GM18861 (cell line): ENCODE results near the gene KDM4C.
"Not testable (repeated sequence)": the region's sequence is repeated elsewhere in the genome, so short reads cannot be mapped to it uniquely, and the experiment has no call there.

ENCODE experiments used
- ATAC-seq: cut with Tn5 transposase; IDR thresholded peaks from one replicate; pipeline ENCODE4 v1.9.1; 2021; ENCODE audit not compliant: unreplicated experiment

Gene KDM4C

GRCh38 chr9:7154003-7154619 is 396.3 kb downstream of the KDM4C start:
- ATAC-seq = no peak

- ATAC-seq = no peak
Observed at GRCh38 chr9:7154650-7155049, 396.9 kb downstream of the KDM4C start.

GRCh38 chr9:7161469-7161868 is 403.7 kb downstream of the KDM4C start:
- ATAC-seq = no peak

- ATAC-seq = no peak
Observed at GRCh38 chr9:7163932-7164331, 406.2 kb downstream of the KDM4C start.

GRCh38 chr9:7164440-7165330 is 406.9 kb downstream of the KDM4C start:
- ATAC-seq = no peak

- no peak for ATAC-seq
Observed at GRCh38 chr9:7165331-7165975, 407.7 kb downstream of the KDM4C start.

- no peak for ATAC-seq
Observed at GRCh38 chr9:7166074-7166473, 408.3 kb downstream of the KDM4C start.

- ATAC-seq = no peak
Observed at GRCh38 chr9:7169717-7170389, 412.1 kb downstream of the KDM4C start.

- ATAC-seq = no peak
Observed at GRCh38 chr9:7171396-7172153, 413.8 kb downstream of the KDM4C start.

- ATAC-seq = no peak
Observed at GRCh38 chr9:7172154-7173115, 414.7 kb downstream of the KDM4C start.

- no peak for ATAC-seq
Observed at GRCh38 chr9:7173139-7173538, 415.4 kb downstream of the KDM4C start.

GRCh38 chr9:7174301-7174700 is 416.5 kb downstream of the KDM4C start:
- ATAC-seq = no peak

GRCh38 chr9:7174884-7175283 is 417.1 kb downstream of the KDM4C start:
- ATAC-seq = no peak

- no peak for ATAC-seq
Observed at GRCh38 chr9:7176561-7176960, 418.8 kb downstream of the KDM4C start.

- no peak for ATAC-seq
Observed at GRCh38 chr9:7177383-7177782, 419.6 kb downstream of the KDM4C start.

- no peak for ATAC-seq
Observed at GRCh38 chr9:7178729-7179128, 421.0 kb downstream of the KDM4C start.

GRCh38 chr9:7180247-7180646 is 422.5 kb downstream of the KDM4C start:
- ATAC-seq = no peak

- ATAC-seq = not testable (repeated sequence)
Observed at GRCh38 chr9:7183139-7183538, 425.4 kb downstream of the KDM4C start.

GRCh38 chr9:7185612-7186011 is 427.8 kb downstream of the KDM4C start:
- ATAC-seq = no peak

- ATAC-seq = no peak
Observed at GRCh38 chr9:7186175-7186574, 428.4 kb downstream of the KDM4C start.
